Measurements from ENCODE around the gene CHAF1A.

DNA sequence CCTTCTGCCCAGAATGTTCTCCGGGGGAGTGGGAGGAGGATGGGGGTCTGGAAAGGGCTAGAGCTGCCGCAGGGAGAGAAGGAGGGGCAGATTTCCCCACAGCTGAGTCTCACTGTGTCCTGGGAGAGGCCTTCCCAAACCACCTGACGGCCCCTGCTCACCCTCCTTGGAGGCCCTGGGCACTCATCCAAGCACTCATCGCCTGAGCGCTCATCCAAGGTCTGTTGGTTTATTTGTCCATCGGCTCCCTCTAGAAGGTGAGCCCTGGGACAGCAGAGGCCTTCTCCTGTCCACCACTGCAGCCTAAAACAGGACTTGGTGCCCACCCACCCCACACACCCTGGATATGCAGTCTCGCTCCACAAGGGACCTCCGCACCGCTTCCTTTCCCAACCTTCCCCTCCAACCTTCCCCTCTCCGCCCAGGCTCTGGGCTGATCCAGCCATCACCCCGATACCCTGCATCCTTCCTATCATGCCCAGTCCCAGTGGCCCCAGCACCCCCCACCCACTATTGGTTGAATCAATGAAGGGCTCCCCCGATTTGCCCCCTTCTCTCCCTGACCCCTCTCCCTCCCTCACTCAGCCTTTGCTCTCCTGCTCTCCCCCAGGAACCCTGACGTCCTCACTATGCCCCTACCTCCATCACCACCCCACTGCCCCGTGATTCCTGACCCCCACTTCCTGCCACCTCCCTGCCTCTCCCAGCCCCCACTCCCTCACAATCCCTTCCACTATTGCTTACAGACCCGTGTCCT, 53.5 kb downstream of the CHAF1A start:
- TF ChIP-seq, protein P1, sequence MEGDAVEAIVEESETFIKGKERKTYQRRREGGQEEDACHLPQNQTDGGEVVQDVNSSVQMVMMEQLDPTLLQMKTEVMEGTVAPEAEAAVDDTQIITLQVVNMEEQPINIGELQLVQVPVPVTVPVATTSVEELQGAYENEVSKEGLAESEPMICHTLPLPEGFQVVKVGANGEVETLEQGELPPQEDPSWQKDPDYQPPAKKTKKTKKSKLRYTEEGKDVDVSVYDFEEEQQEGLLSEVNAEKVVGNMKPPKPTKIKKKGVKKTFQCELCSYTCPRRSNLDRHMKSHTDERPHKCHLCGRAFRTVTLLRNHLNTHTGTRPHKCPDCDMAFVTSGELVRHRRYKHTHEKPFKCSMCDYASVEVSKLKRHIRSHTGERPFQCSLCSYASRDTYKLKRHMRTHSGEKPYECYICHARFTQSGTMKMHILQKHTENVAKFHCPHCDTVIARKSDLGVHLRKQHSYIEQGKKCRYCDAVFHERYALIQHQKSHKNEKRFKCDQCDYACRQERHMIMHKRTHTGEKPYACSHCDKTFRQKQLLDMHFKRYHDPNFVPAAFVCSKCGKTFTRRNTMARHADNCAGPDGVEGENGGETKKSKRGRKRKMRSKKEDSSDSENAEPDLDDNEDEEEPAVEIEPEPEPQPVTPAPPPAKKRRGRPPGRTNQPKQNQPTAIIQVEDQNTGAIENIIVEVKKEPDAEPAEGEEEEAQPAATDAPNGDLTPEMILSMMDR (conservative IDR thresholded peaks at IDR 0.05): no peak
- no peak for TF ChIP-seq EZH2 (IDR thresholded peaks at IDR 0.05; ENCODE audit: low read depth)

All from PC-9 (cell line).